GM12891 (cell line): ENCODE results near the gene DSTYK.

Source experiments
- PAX5 ChIP-seq: IDR thresholded peaks from 2 replicates; pipeline ENCODE4 v1.6.1; 2011; ENCODE audit warnings: low read length, moderate library complexity, mild to moderate bottlenecking; ENCODE audit not compliant: insufficient read depth, severe bottlenecking
- POLR2A ChIP-seq: IDR thresholded peaks from 2 replicates; pipeline ENCODE4 v1.6.1; 2011; ENCODE audit warnings: low read depth, low read length, control low read depth
- POLR2AphosphoS5 ChIP-seq: IDR thresholded peaks from 2 replicates; pipeline ENCODE4 v1.6.1; 2011; ENCODE audit warnings: low read depth, low read length, control low read depth
- POU2F2 ChIP-seq: IDR thresholded peaks from 2 replicates; pipeline ENCODE4 v1.6.1; 2011; ENCODE audit warnings: low read depth, mild to moderate bottlenecking, control low read depth, low read length, moderate library complexity
- SPI1 ChIP-seq: IDR thresholded peaks from 2 replicates; pipeline ENCODE4 v1.6.1; 2011; ENCODE audit warnings: low read depth, low read length, control low read depth
- TAF1 ChIP-seq: IDR thresholded peaks from 2 replicates; pipeline ENCODE4 v1.6.1; 2011; ENCODE audit warnings: low read depth, low read length, control low read depth

DNA sequence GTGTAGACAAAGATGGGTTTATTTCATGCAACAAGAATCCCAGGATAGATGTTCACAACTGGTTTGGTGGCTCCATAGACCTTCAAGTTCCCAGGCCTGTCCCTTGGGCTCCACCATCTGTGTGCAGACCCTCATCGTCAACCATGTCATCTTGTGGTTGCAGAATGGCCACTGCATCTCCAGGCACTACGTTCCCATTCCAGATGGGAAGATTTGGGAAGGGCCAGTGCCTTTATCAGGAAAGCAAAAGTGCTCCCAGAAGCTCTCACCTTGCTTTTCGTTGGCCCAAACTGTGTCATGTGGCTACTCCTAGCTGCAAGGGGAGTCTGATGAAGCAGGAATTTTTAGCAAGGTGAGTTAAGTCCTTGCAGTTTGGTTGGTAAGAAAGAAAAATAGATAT, 29.1 kb upstream of the DSTYK start:
- TF ChIP-seq POLR2A (no peak), POLR2AphosphoS5 (no peak), SPI1 (no peak), TAF1 (no peak), PAX5 (no peak), POU2F2 (no peak)
